Dedifferentiated amniotic fluid mesenchymal stem cell (primary cell): ENCODE measurements around the gene IL17C.

ENCODE experiments used
- DNase-seq: peaks from one replicate; pipeline ENCODE4 v3.0.0-alpha.2; 2016; ENCODE audit errors: extremely low spot score

Gene IL17C, protein sequence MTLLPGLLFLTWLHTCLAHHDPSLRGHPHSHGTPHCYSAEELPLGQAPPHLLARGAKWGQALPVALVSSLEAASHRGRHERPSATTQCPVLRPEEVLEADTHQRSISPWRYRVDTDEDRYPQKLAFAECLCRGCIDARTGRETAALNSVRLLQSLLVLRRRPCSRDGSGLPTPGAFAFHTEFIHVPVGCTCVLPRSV

DNA sequence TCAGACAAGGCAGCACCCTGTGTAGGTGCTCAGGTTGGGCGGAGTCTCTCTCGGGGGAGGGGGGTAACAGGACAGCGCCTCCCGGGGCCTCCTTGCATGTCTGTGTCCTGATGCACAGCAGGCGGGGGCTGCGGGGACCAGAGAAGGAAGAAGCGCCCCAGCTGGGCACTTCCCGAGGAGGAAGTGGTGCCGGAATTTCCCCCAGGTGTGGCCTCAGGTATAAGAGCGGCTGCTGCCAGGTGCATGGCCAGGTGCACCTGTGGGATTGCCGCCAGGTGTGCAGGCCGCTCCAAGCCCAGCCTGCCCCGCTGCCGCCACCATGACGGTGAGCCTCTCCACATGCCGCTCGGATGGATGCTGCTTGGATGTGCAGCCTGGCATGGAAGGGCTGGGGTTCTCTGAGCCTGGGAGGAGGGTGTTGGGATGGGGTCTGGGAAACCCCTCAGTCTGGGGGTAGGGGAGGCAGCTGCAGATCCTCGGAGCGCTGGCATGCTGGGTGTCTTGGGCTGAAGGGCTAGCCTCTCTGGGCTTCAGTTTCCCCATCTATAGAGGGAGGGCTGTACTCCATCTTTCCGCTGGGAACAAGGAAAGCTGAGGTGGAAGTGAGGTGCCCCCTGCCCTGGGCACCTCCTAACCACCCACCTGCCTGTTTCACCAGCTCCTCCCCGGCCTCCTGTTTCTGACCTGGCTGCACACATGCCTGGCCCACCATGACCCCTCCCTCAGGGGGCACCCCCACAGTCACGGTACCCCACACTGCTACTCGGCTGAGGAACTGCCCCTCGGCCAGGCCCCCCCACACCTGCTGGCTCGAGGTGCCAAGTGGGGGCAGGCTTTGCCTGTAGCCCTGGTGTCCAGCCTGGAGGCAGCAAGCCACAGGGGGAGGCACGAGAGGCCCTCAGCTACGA is at the start of gene IL17C:
Gene IL17C, plus strand, starts transcription at position 250 of the 908 bp plus-strand sequence. Its CDS starts 70 bp downstream, at position 320.
- DNase-seq = no peak

GRCh38 chr16:88588754-88589153 is 49.6 kb upstream of the IL17C start:
- DNase-seq = no peak

GRCh38 chr16:88589441-88589840 is 48.9 kb upstream of the IL17C start:
- DNase-seq = no peak

DNA sequence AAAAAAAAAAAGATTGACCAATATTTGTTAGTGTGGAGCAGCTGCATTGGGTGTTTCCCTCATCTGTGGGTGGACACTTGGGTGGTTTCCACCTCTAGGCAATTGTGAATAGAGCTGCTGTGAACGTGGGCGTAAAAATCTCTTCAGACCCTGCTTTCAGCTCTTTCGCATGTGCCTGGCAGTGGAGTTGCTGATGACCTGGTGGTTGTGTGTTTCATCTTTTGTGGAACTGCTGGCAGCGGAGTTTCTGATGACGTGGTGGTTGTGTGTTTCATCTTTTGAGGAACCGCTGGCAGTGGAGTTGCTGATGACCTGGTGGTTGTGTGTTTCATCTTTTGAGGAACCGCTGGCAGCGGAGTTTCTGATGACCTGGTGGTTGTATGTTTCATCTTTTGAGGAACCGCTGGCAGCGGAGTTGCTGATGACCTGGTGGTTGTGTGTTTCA is 46.8 kb upstream of the IL17C start:
- DNase-seq = no peak

- no peak for DNase-seq
Observed at GRCh38 chr16:88593061-88593460, 45.3 kb upstream of the IL17C start.

DNA sequence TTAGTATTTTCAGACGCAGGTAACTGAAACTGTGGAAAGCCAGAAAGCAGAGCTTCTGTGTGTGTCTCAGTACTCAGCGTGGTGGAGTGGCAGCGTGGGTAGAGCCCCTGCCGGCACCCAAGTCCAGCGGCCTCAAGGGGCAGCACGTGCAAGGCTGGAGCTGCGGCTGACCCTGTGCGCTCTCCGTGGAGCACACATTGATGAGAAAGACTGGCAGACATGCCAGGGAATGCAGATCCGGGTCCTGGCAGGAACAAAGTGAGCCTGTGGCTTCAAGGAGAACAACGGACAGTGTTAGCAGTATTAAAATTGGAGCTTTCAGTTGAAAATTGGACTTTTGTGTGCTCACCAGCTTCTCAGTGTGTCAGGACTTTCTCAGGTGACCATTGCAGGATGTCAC is 44.9 kb upstream of the IL17C start:
- DNase-seq = no peak

- DNase-seq = no peak
Observed at GRCh38 chr16:88593910-88594309, 44.5 kb upstream of the IL17C start.

DNA sequence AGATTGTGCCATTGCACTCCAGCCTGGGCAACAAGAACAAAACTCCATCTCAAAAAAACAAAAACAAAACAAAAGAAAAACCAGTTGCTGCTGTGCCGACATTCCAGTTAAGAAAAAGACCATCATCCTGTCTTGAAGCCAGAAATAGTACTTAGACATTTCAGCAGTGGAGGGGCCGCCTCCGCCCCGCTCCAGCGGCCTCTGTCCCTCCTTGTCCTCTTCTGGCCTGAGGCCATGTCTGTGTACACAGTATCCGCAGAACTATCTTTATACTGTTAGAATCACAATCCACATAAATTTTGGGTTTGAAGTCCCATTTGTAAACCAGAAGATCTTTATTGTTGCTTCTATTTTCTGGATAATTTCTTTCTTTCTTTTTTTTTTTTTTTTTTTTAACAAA is 43.3 kb upstream of the IL17C start:
- DNase-seq = no peak

GRCh38 chr16:88595921-88596320 is 42.5 kb upstream of the IL17C start:
- no peak for DNase-seq

GRCh38 chr16:88596483-88596882 is 41.9 kb upstream of the IL17C start:
- no peak for DNase-seq

DNA sequence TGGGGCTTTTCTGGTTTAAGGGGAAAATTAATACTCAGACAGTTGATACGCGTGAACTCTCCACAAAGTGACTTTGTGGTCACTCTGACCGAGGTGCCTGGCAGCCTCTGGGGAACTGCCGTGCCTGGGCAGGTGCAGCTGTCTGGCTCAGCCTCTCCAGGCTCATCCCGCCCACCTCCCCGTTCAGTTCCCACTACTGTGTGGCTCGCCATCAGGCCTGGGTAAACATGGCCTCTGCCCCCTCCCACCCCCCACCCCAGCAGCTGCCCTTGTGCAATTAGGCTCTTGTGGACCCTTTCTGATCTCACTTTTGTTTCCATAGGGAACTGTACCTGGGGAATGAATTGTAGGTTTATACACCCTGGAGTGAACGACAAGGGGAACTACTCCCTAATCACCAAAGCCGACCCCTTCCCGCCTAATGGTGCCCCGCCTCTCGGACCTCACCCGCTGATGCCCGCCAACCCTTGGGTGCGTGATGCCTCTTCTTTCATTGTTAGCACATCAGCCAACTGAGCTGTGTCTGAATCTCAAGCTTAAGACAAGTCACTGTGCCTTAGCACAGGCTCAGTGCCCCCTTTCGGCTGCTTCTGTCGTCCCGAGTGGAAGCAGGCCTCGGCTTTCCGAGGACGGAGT is 40.4 kb upstream of the IL17C start:
- DNase-seq = no peak

GRCh38 chr16:88599092-88599733 is 39.2 kb upstream of the IL17C start:
- no peak for DNase-seq

- no peak for DNase-seq
Observed at GRCh38 chr16:88599825-88600538, 38.4 kb upstream of the IL17C start.

DNA sequence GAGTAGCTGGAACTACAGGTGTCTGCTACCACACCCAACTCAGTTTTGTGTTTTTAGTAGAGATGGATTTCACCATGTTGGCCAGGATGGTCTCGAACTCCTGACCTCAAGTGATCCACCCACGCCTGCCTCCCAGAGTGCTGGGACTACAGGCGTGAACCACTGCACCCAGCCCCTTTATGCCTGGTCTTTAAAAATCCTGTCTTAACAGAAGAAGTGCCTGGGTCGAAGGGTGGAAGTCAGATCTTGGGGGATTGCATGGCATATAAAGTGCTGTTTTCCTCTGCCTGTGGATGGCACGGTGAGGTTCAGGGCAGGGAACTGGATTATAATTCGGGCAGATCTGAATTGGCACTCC is 37.9 kb upstream of the IL17C start:
- DNase-seq = no peak

DNA sequence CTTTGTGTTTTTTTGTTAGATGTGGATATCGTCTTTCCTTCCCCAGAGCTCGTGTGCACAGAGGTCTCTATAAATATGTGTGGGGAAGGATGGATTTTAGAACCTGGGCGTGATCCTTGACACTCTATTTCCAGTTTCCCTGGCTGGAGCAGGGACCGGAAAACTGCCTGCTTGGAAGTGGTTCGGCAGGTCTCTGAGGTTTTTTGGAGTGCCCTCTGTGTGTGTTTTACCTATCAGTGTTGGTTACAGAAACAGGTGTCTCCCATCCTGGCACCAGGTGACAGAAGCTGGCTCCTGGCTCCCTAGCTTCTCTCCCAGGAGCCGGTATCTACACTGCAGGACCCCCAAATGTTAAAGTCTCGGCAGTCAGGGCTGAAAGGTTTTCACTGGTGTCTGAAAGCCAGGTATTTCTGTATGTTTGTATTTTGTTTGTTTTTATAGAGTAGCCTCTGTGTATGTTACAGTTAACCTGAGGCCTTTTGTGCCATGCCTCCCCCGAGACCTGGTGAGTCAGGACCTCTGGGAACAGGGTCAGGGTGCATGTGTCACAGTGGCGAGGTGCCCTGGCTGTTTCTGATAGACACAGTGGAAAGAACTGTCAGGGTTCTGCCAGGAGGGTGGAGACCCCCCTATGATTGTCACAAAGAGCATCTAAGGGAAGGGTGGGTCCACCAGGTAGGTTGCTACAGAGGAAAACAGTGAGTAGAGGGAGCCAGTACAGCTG is 36.9 kb upstream of the IL17C start:
- no peak for DNase-seq

DNA sequence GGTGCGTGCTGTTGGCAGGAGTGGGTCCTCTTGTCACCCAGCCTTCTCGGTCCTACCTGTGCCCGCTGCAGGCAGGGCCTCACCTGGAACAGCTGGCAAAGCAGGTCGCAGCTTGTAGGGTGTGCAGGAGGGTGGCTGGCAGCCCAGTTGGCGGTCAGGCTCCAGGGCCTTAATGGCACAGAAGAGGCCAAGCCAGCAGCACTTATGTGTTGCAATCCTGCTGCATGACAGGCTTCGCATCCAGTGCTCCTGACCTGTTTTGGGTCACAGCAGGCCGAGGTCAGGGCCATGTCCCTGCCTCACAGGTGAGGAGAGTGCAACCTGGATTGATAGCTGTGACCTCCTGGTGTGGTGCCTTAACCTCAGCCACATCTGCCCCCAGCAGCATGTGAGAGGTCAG is 36.3 kb upstream of the IL17C start:
- no peak for DNase-seq

DNA sequence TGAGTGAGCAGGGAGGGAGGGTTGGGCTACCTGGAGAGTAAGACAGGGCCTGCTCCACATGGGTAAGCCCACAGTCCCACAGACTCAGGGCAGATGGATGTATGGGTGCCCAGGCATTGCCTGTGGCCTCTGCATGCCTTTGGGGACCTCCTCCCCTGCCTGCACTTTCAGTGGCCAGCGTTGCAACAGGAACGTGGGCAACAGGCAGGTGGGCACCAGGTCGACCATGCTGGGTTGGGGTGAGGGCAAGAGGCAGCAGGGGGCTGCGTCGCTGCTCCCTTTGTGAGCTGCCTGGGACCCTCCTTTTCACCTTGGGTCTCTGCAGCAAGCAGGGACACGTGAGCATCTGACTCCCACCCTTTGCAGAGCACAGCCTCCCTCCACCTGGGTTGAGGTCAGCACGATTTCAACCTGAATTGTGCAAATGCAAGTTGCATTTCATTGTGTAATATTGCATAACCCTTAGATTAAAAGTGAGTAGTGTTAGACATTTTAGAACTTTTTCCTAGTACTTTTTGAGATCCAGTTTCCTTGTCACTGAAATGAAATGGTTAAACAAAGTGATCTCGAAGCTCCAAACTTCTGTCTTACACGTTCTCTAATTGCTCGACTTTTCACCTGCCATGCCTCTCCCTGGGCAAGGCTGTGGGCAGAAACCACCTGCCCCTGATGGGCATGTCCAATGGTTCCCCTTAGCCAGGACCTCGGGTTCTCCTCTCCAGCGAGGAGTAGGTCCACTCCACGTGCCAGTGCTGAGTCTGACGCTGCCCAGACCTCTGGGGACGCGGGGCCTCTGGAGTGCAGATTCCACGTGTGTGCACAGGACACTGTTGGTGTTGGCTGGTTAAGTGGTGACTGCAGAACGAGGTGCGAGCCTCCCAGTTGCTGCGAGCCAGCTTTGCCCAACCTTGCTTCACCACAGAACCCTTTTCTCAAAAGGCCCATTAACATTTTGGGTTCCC is 32.9 kb upstream of the IL17C start:
- no peak for DNase-seq

GRCh38 chr16:88606148-88606757 is 32.1 kb upstream of the IL17C start:
- DNase-seq = no peak

GRCh38 chr16:88608076-88608475 is 30.3 kb upstream of the IL17C start:
- DNase-seq = no peak
